Keratinocyte (primary cell): Measurements from ENCODE around the gene PHOSPHO1.

Experiments used
- EZH2 ChIP-seq: IDR thresholded peaks from one replicate; pipeline ENCODE4 v1.6.1; 2012; ENCODE audit warnings: inconsistent platforms, mild to moderate bottlenecking, low read length, moderate library complexity
- TF ChIP-seq, protein P1 (sequence below), 3 experiments: IDR thresholded peaks in 1 of 3; conservative IDR thresholded peaks in 1 of 3; optimal IDR thresholded peaks in 1 of 3; 2 replicates in 2 of 3; 3 replicates in 1 of 3; pipeline versions ENCODE3 to v1.5.1; 2011; ENCODE audit warnings: low read length in 3 of 3, mild to moderate bottlenecking in 3 of 3, moderate library complexity in 2 of 3, control low read depth in 1 of 3, inconsistent platforms in 1 of 3; ENCODE audit not compliant: insufficient read depth in 2 of 3; ENCODE audit errors: extremely low read depth in 1 of 3

DNA sequence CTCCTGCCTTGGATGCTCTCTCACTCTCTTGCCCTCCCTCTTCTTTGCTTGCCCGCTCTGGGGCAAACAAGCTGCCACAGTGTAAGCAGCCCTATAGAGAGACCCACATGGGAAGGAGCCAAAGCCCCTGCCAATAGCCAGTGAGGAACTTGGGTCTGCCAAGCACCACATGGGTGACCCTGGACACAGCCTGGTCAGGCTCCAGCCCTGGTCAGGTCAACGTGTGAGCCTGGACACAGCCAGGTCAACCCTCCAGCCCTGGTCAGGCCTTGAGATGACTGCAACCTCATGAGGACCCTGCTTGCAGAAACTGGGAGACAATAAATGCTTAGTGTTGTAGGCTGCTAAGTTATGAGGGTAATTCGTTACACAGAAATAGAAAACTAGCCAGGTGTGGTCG lies 14.3 kb upstream of the PHOSPHO1 start:
- TF ChIP-seq, protein P1, sequence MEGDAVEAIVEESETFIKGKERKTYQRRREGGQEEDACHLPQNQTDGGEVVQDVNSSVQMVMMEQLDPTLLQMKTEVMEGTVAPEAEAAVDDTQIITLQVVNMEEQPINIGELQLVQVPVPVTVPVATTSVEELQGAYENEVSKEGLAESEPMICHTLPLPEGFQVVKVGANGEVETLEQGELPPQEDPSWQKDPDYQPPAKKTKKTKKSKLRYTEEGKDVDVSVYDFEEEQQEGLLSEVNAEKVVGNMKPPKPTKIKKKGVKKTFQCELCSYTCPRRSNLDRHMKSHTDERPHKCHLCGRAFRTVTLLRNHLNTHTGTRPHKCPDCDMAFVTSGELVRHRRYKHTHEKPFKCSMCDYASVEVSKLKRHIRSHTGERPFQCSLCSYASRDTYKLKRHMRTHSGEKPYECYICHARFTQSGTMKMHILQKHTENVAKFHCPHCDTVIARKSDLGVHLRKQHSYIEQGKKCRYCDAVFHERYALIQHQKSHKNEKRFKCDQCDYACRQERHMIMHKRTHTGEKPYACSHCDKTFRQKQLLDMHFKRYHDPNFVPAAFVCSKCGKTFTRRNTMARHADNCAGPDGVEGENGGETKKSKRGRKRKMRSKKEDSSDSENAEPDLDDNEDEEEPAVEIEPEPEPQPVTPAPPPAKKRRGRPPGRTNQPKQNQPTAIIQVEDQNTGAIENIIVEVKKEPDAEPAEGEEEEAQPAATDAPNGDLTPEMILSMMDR (optimal IDR thresholded peaks at IDR 0.05 in 1 of 3, IDR thresholded peaks at IDR 0.05 in 1 of 3, conservative IDR thresholded peaks at IDR 0.05 in 1 of 3; ENCODE audit: extremely low read depth in 1 of 3, insufficient read depth in 2 of 3, low read length in 3 of 3), result no peak
- no peak for TF ChIP-seq EZH2
